Panc1 (cell line): ENCODE measurements around the gene KLHL28. TPM values are rescaled to one million over a fixed set of nuclear protein-coding genes. Genes with fewer than 3 reads are reported as not detected.

Experiments
- ATAC-seq: fragments of 200-7000 bp; cut with Tn5 transposase; 2 replicates; pipeline ENCODE4 v1.9.1; 2020; ENCODE audit warnings: mild to moderate bottlenecking, moderate library complexity
- BruUV-seq: library from RNA; stranded (reverse); fragments of 400-500 nt; replicated peaks from 2 replicates; lab custom pipeline; 2021; lab: Mats Ljungman, UMichigan
- CTCF ChIA-PET: fragments of 300-600 bp; sonication (Branson Sonifier 250); formaldehyde crosslinking; loops from one replicate; lab custom pipeline; 2022; ENCODE audit warnings: antibody characterized with exemption; lab: Charles Lee
- POLR2A ChIA-PET: fragments of 300-600 bp; sonication (Branson Sonifier 250); formaldehyde crosslinking; loops from one replicate; lab custom pipeline; 2022; ENCODE audit warnings: antibody characterized with exemption; lab: Charles Lee
- DNase-seq: peaks from one replicate; pipeline ENCODE4 v3.0.0-alpha.2; 2010; ENCODE audit warnings: low read depth, low spot score
- H3K27ac ChIP-seq: 2 replicates; pipeline ENCODE4 v1.5.1; 2011; ENCODE audit warnings: mild to moderate bottlenecking, low read length, inconsistent platforms
- H3K27me3 ChIP-seq: fragments of 200-500 bp; sonication (Bioruptor generic); 2 replicates; pipeline ENCODE4 v1.6.0; 2014; ENCODE audit warnings: low read length, inconsistent platforms; ENCODE audit not compliant: control insufficient read depth, insufficient read depth
- H3K36me3 ChIP-seq: fragments of 200-500 bp; sonication (Bioruptor generic); 2 replicates; pipeline ENCODE4 v1.5.1; 2014; ENCODE audit warnings: inconsistent platforms, mild to moderate bottlenecking, low read length, moderate library complexity; ENCODE audit not compliant: control insufficient read depth, insufficient read depth
- H3K4me1 ChIP-seq: 2 replicates; pipeline ENCODE4 v1.5.1; 2011; ENCODE audit warnings: inconsistent platforms, mild to moderate bottlenecking, low read length, moderate library complexity; ENCODE audit not compliant: control insufficient read depth, insufficient read depth
- H3K4me3 ChIP-seq, 2 experiments: 2 replicates each; pipeline ENCODE4 v1.5.1; 2011 to 2012; ENCODE audit warnings: low read depth in 2 of 2, low read length in 2 of 2, mild to moderate bottlenecking in 2 of 2, inconsistent platforms in 1 of 2, moderate library complexity in 1 of 2
- H3K9me3 ChIP-seq: fragments of 200-500 bp; sonication (Bioruptor generic); 2 replicates; pipeline ENCODE4 v1.5.1; 2014; ENCODE audit warnings: low read depth, mild to moderate bottlenecking, inconsistent platforms, low read length, moderate library complexity; ENCODE audit not compliant: control insufficient read depth, insufficient read depth
- POLR2AphosphoS5 ChIP-seq: IDR thresholded peaks from 2 replicates; pipeline ENCODE4 v1.6.1; 2012; ENCODE audit warnings: mild to moderate bottlenecking, low read depth, low read length, moderate library complexity
- REST ChIP-seq, 2 experiments: IDR thresholded peaks; 2 replicates each; pipeline ENCODE4 v1.6.1; 2011 to 2012; ENCODE audit warnings: low read depth in 2 of 2, control low read depth in 1 of 2, low read length in 1 of 2, mild to moderate bottlenecking in 1 of 2, moderate library complexity in 1 of 2; ENCODE audit not compliant: insufficient read depth in 1 of 2
- SIN3A ChIP-seq: IDR thresholded peaks from 2 replicates; pipeline ENCODE4 v1.6.1; 2012; ENCODE audit warnings: low read depth, mild to moderate bottlenecking, low read length, moderate library complexity, borderline replicate concordance; ENCODE audit not compliant: insufficient read depth
- TCF7L2 ChIP-seq: IDR thresholded peaks from 2 replicates; pipeline ENCODE4 v1.6.1; 2011; ENCODE audit warnings: mild to moderate bottlenecking, low read depth, low read length, inconsistent platforms
- in situ Hi-C: cut with HindIII; loops from 2 replicates; pipeline ENCODE4 v1.10.0; 2016; ENCODE audit warnings: low sequenced_read_pairs, low pct_unique_long_range_greater_than_20kb
- intact Hi-C: fragments of 100-400 bp; cut with micrococcal nuclease; formaldehyde crosslinking; loops from one replicate; pipeline ENCODE4 v1.10.0; 2022; ENCODE audit not compliant: unreplicated experiment
- total RNA-seq: library from RNA; stranded (reverse); gene quantifications from one replicate; pipeline ENCODE4 v1.2.1, GENCODE V29; 2021; ENCODE audit not compliant: unreplicated experiment
- TF ChIP-seq, protein P1 (sequence below): fragments of 450-650 bp; IDR thresholded peaks from 2 replicates; pipeline ENCODE4 v1.5.1; 2017; ENCODE audit warnings: mild to moderate bottlenecking

KLHL28 gene
- total RNA-seq, 1 experiment from 2014 or later = 7.2 TPM

DNA sequence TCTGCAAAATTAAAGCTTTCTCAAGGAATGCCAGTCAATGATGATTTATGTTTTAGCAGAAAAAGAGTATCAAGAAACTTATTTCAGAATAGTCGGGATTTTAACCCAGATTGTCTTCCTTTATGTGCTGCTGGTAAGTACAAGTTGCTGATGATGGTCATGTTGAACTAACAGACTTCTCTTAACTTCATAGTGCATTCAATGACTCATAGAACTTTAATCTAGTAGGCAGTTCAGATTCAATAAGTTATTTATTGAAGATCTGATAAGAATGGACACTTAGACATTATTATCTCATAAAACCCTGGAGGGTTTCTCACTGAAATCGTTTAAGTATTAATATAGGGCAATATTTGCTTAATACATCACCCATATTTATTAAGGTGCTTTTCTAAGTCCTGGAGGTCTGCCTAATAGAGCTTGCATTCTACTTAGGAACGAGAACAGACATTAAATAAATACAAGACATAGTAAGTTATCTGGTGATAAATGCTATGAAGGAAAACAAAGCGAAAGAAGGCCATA lies 34.1 kb upstream of the KLHL28 start:
- H3K36me3 ChIP-seq = peaks cover 2% of the 10 kb centered on the region; the same call in 1 of the 2 replicates
- no peak overlapping the region for H3K4me3 ChIP-seq
- ATAC-seq = no peak
- H3K9me3 ChIP-seq = no peaks in the 10 kb centered on the region
- BruUV-seq = no TSS peak
- no peaks in the 10 kb centered on the region for H3K27me3 ChIP-seq
- no peak for TF ChIP-seq REST (IDR thresholded peaks at IDR 0.05; ENCODE audit: insufficient read depth in 1 of 2, low read depth in 2 of 2, low read length in 1 of 2)
- TF ChIP-seq, protein P1, sequence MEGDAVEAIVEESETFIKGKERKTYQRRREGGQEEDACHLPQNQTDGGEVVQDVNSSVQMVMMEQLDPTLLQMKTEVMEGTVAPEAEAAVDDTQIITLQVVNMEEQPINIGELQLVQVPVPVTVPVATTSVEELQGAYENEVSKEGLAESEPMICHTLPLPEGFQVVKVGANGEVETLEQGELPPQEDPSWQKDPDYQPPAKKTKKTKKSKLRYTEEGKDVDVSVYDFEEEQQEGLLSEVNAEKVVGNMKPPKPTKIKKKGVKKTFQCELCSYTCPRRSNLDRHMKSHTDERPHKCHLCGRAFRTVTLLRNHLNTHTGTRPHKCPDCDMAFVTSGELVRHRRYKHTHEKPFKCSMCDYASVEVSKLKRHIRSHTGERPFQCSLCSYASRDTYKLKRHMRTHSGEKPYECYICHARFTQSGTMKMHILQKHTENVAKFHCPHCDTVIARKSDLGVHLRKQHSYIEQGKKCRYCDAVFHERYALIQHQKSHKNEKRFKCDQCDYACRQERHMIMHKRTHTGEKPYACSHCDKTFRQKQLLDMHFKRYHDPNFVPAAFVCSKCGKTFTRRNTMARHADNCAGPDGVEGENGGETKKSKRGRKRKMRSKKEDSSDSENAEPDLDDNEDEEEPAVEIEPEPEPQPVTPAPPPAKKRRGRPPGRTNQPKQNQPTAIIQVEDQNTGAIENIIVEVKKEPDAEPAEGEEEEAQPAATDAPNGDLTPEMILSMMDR = no peak
- TF ChIP-seq SIN3A = no peak
- DNase-seq = no peak
- intact Hi-C loops = no loop called here
- ChIA-PET POLR2A (no interaction called here), CTCF (no interaction called here)
- in situ Hi-C loops = no loop called here
- H3K27ac ChIP-seq = no peak overlapping the region
- no peaks in the 10 kb centered on the region; the same call in 1 of the 2 replicates for H3K4me1 ChIP-seq

DNA sequence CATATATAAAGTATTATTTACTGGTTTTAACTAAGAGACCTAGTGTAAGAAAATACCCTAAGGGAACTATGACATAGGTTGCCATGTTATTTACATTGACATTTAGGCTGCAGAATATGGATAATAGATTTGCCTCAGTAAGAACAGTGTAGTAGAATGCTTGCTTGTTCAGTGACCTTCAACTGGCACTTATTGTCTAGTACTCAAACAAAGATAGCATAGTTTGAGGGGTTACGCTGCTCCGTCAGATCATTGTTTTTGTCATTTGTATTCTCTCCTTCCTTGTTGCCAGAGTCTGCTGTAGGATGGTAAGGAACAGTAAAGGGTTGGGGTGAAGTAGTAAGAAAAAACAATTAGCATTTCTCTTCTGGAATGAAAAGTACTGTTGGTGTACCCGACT lies 33.4 kb upstream of the KLHL28 start:
- ATAC-seq (no peak), DNase-seq (no peak)
- intact Hi-C loops = no loop called here
- in situ Hi-C loops = no loop called here
- ChIA-PET POLR2A (no interaction called here), CTCF (no interaction called here)
- Histone ChIP-seq H3K27me3 (no peaks in the 10 kb centered on the region), H3K36me3 (peaks cover 2% of the 10 kb centered on the region; the same call in 1 of the 2 replicates), H3K4me3 (no peak overlapping the region), H3K27ac (no peak overlapping the region), H3K4me1 (no peaks in the 10 kb centered on the region; the same call in 1 of the 2 replicates), H3K9me3 (no peaks in the 10 kb centered on the region)
- TF ChIP-seq, protein P1 = no peak
- no peak for TF ChIP-seq REST (IDR thresholded peaks at IDR 0.05; ENCODE audit: insufficient read depth in 1 of 2, low read depth in 2 of 2, low read length in 1 of 2)
- no peak for TF ChIP-seq TCF7L2
- no peak for TF ChIP-seq POLR2AphosphoS5
- no peak for TF ChIP-seq SIN3A
- BruUV-seq = no TSS peak
